ENCODE data around the gene WDR93. TPM values are rescaled to one million over a fixed set of nuclear protein-coding genes. Genes with fewer than 3 reads are reported as not detected.

WDR93 gene
- 0.53 TPM for polyA plus RNA-seq (2013)

DNA sequence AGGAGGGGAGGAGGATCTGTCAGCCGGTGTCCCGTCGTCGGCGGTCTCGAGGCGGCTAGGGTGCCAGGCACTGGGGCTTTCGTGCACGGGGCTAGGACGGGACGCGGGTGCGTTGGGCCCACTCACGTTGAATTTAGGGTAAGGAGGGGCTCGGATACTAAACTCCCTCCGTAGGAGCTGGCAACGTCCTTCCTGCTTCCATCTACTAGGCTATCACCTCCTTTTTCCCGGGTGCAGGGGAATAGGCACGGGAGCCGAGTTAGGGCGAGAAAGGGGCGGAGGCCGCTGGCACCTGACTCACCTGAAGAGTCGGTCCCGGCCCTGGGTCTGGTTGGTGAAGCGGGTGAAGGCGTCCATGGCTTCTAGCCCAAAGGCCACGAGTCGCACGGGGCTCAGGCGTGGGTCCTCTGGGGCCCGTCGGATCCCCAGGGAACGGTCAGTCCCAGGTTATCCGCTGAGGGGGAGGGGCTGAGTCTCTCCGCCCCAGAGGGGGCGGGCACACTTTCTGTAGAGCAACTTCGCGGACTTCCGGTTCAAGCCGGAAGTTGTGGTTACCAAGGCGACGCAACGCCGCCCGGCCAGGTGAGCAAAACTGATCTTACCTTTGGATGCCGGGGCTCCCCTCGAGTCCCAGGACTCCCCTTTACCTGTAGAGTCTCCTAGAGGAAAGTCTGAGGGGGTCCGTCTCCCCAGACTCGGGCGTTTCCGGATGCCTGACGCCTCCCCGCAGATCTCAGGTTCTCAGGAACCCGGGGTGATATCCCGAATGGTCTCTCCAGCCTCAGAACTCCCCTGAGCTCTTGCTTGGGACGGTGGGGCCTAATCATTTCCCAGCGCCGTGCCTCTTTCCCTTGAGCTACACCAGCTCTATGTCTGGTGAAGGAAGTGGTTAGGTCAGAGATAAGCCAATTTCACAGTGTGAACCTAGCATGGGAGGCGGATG, at the start of gene WDR93, which contains the start of gene PEX11A:
WDR93 (plus strand) TSS at position 536 of the 943 bp plus-strand sequence. CDS start 10,936 bp downstream, outside the sequence.
PEX11A (minus strand) TSS at position 479 of the 943 bp plus-strand sequence; CDS start at position 357, 122 bp downstream.
- H3K27ac ChIP-seq (ENCODE audit: insufficient read depth in 1 of 2, low read depth in 1 of 2, low read length in 2 of 2, poor library complexity in 1 of 2, severe bottlenecking in 2 of 2), result peak within 1 kb of the TSS in 1 of 2 experiments; percentile 55

DNA sequence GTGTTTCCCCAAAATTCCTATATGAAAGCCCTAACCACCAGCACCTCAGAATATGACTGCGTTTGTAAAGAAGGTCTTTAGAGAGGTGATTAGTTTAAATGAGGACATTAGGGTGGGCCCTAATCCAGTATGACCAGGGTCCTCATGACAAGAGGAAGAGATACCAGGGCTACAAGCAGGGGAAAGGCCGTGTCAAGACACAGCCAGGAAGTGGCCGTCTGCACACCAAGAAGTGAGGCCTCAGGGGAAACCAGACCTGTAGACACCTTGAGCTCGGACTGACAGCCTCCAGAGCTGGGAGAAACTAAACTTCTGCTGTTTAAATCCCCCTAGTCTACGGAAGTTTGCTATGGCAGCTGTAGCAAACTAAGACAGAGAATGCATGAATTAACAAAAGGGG, 49.6 kb upstream of the WDR93 start:
- Histone ChIP-seq H3K27me3 (replicated peaks in 2 of 5; ENCODE audit: control insufficient read depth in 4 of 5, insufficient read depth in 5 of 5, low read length in 4 of 5) (no peaks in the 10 kb centered on the region), H3K36me3 (ENCODE audit: control insufficient read depth in 4 of 4, insufficient read depth in 4 of 4, low read length in 3 of 4) (peaks cover 2 to 23% (median 10%) of the 10 kb centered on the region in 4 experiments), H3K9me3 (ENCODE audit: control extremely low read depth in 1 of 5, control insufficient read depth in 4 of 5, insufficient read depth in 2 of 5, low read depth in 1 of 5, low read length in 4 of 5) (no peaks in the 10 kb centered on the region), H3K4me3 (ENCODE audit: control insufficient read depth in 1 of 7, extremely low read depth in 1 of 7, insufficient read depth in 4 of 7, low read depth in 2 of 7, low read length in 6 of 7) (no peak overlapping the region), H3K4me1 (ENCODE audit: control extremely low read depth in 1 of 4, control insufficient read depth in 4 of 4, insufficient read depth in 4 of 4, low read length in 3 of 4) (no peaks in the 10 kb centered on the region), H3K27ac (ENCODE audit: insufficient read depth in 1 of 2, low read depth in 1 of 2, low read length in 2 of 2, poor library complexity in 1 of 2, severe bottlenecking in 2 of 2) (no peak overlapping the region)
- ChIA-PET CTCF (no interaction called here), POLR2A (no interaction called here)
- no peak for DNase-seq
- WGBS (ENCODE audit: insufficient coverage), result 51% methylated on average over 2 of the region's 5 CpGs

More for the DNA sequence above, at the start of gene WDR93, which contains the start of gene PEX11A:
- H3K4me1 ChIP-seq (ENCODE audit: control extremely low read depth in 1 of 4, control insufficient read depth in 4 of 4, insufficient read depth in 4 of 4, low read length in 3 of 4), result peaks cover 0 to 17% (median 7%) of the 10 kb centered on the region in 4 experiments
- ChIA-PET CTCF (interaction anchor here (1.7 kb wide), 1 partner anchor 14 kb away, joined by 4 read pairs; no protein-coding TSS in a partner anchor), POLR2A (interaction anchor here (0.6 kb wide), 1 partner anchor 734 kb away, joined by 4 read pairs; no protein-coding TSS in a partner anchor)
- H3K27me3 ChIP-seq (replicated peaks in 2 of 5; ENCODE audit: control insufficient read depth in 4 of 5, insufficient read depth in 5 of 5, low read length in 4 of 5), result no peaks in the 10 kb centered on the region
- peak within 1 kb of the TSS; percentile 75 to 99 (median 87) for H3K4me3 ChIP-seq (ENCODE audit: control insufficient read depth in 1 of 7, extremely low read depth in 1 of 7, insufficient read depth in 4 of 7, low read depth in 2 of 7, low read length in 6 of 7)
- no peaks in the 10 kb centered on the region for H3K9me3 ChIP-seq (ENCODE audit: control extremely low read depth in 1 of 5, control insufficient read depth in 4 of 5, insufficient read depth in 2 of 5, low read depth in 1 of 5, low read length in 4 of 5)
- WGBS (ENCODE audit: insufficient coverage), result 2% methylated on average over 41 of the region's 60 CpGs
- peak; percentile 60 to 64 (median 63) for DNase-seq
- no peaks in the 10 kb centered on the region for H3K36me3 ChIP-seq (ENCODE audit: control insufficient read depth in 4 of 4, insufficient read depth in 4 of 4, low read length in 3 of 4)

DNA sequence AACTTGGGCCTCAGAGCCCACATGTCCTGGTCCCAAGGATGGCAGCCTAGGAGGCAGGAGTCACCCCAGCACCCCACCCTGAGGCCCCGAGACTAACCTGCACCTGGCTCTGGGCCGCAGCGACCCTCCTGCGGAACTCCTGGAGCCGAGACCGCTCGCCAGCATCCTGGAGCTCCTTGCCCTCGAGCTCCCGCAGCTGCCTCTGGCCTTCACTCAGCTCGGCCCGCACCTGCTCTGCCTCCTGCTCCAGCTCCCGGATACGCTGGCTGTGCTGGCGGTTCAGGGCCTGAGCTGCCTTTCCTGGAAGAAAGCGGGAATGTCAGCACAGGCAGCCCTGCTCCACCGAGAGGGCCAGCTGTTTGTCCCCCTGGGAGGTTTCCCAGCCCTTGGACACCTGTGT, 48.5 kb upstream of the WDR93 start:
- CTCF ChIA-PET, result no interaction called here
- 97% methylated on average over 16 of the region's 16 CpGs for WGBS (ENCODE audit: insufficient coverage)
- DNase-seq, result no peak
- POLR2A ChIA-PET, result no interaction called here
- Histone ChIP-seq H3K4me1 (ENCODE audit: control extremely low read depth in 1 of 4, control insufficient read depth in 4 of 4, insufficient read depth in 4 of 4, low read length in 3 of 4) (no peaks in the 10 kb centered on the region), H3K27me3 (replicated peaks in 2 of 5; ENCODE audit: control insufficient read depth in 4 of 5, insufficient read depth in 5 of 5, low read length in 4 of 5) (no peaks in the 10 kb centered on the region), H3K9me3 (ENCODE audit: control extremely low read depth in 1 of 5, control insufficient read depth in 4 of 5, insufficient read depth in 2 of 5, low read depth in 1 of 5, low read length in 4 of 5) (no peaks in the 10 kb centered on the region), H3K36me3 (ENCODE audit: control insufficient read depth in 4 of 4, insufficient read depth in 4 of 4, low read length in 3 of 4) (peaks cover 2 to 26% (median 10%) of the 10 kb centered on the region in 4 experiments), H3K27ac (ENCODE audit: insufficient read depth in 1 of 2, low read depth in 1 of 2, low read length in 2 of 2, poor library complexity in 1 of 2, severe bottlenecking in 2 of 2) (no peak overlapping the region), H3K4me3 (ENCODE audit: control insufficient read depth in 1 of 7, extremely low read depth in 1 of 7, insufficient read depth in 4 of 7, low read depth in 2 of 7, low read length in 6 of 7) (no peak overlapping the region)

DNA sequence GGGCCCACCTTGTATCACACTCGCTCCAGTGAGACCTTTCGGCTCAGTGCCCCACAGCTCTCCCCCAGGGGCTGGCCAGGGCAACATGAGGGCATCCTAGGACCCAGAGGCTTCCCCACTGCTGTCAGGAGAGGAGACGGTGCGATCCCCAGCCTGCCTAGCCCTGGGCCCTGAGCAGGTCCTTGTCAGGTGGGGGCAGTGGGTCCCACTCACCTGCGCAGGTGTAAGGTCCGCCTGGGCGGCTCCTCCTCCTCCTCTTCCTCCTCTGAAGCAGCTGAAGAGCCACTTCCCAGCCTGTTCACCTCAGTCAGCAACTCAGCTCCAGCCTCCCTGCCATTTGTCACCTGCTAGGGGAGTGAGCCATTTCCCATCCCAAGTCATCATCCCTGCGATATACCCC, 44.9 kb upstream of the WDR93 start:
- no peaks in the 10 kb centered on the region for H3K9me3 ChIP-seq (ENCODE audit: control extremely low read depth in 1 of 5, control insufficient read depth in 4 of 5, insufficient read depth in 2 of 5, low read depth in 1 of 5, low read length in 4 of 5)
- H3K36me3 ChIP-seq (ENCODE audit: control insufficient read depth in 4 of 4, insufficient read depth in 4 of 4, low read length in 3 of 4), result peaks cover 0 to 44% (median 11%) of the 10 kb centered on the region in 4 experiments
- ChIA-PET POLR2A (no interaction called here), CTCF (interaction anchor here (0.7 to 2.6 kb wide), 7 partner anchors 13 to 243 kb away, joined by 3 to 19 read pairs (median 3); no protein-coding TSS in a partner anchor)
- no peak overlapping the region for H3K27ac ChIP-seq (ENCODE audit: insufficient read depth in 1 of 2, low read depth in 1 of 2, low read length in 2 of 2, poor library complexity in 1 of 2, severe bottlenecking in 2 of 2)
- WGBS (ENCODE audit: insufficient coverage), result 93% methylated on average over 5 of the region's 8 CpGs
- H3K4me3 ChIP-seq (ENCODE audit: control insufficient read depth in 1 of 7, extremely low read depth in 1 of 7, insufficient read depth in 4 of 7, low read depth in 2 of 7, low read length in 6 of 7), result no peak overlapping the region
- peaks cover 0 to 2% (median 0%) of the 10 kb centered on the region in 4 experiments for H3K4me1 ChIP-seq (ENCODE audit: control extremely low read depth in 1 of 4, control insufficient read depth in 4 of 4, insufficient read depth in 4 of 4, low read length in 3 of 4)
- no peaks in the 10 kb centered on the region for H3K27me3 ChIP-seq (replicated peaks in 2 of 5; ENCODE audit: control insufficient read depth in 4 of 5, insufficient read depth in 5 of 5, low read length in 4 of 5)
- no peak for DNase-seq

DNA sequence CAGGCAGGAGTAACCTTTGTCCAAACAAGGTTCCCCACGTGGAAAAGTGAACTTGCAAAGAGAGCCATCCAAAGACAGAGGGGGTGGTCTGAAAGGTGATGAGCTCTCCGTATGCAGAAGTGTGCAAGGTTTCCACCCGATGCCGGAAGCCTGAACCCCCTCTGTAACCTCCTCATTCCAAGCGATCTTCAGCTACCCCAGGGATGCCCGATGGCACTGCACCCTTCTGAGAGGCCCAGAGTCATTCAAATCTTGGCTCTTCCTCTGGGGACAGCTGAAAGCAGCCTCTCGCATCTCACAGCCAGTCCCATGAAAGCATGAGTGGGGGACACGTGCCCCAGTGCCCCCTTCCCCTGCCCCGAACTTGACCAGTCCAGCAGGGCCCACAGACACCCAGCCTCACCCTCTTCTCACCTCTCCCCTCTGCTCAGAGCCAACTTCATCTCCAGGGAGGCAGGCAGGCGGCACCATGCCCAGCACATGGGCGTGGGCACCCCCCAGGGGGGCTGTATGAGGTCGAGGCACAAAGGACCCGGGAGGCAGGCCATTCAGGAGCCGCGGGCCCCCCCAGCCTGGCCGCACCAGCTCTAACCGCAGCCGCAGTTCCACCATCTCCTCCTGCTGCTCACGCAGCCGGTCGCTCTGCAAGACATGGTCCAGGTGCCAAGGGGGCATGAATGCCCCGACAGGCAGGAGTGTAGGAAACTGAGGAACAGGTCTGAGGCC, 44.0 kb upstream of the WDR93 start:
- H3K27me3 ChIP-seq (replicated peaks in 2 of 5; ENCODE audit: control insufficient read depth in 4 of 5, insufficient read depth in 5 of 5, low read length in 4 of 5), result no peaks in the 10 kb centered on the region
- H3K9me3 ChIP-seq (ENCODE audit: control extremely low read depth in 1 of 5, control insufficient read depth in 4 of 5, insufficient read depth in 2 of 5, low read depth in 1 of 5, low read length in 4 of 5), result no peaks in the 10 kb centered on the region
- H3K4me1 ChIP-seq (ENCODE audit: control extremely low read depth in 1 of 4, control insufficient read depth in 4 of 4, insufficient read depth in 4 of 4, low read length in 3 of 4), result peaks cover 0 to 2% (median 0%) of the 10 kb centered on the region in 4 experiments
- DNase-seq, result no peak
- H3K4me3 ChIP-seq (ENCODE audit: control insufficient read depth in 1 of 7, extremely low read depth in 1 of 7, insufficient read depth in 4 of 7, low read depth in 2 of 7, low read length in 6 of 7), result no peak overlapping the region
- WGBS (ENCODE audit: insufficient coverage), result 92% methylated on average over 19 of the region's 22 CpGs
- H3K36me3 ChIP-seq (ENCODE audit: control insufficient read depth in 4 of 4, insufficient read depth in 4 of 4, low read length in 3 of 4), result peaks cover 0 to 39% (median 12%) of the 10 kb centered on the region in 4 experiments
- ChIA-PET CTCF (interaction anchor here (0.7 to 2.6 kb wide), 10 partner anchors 12 to 97 kb away, joined by 3 to 19 read pairs (median 4); no protein-coding TSS in a partner anchor), POLR2A (no interaction called here)
- no peak overlapping the region for H3K27ac ChIP-seq (ENCODE audit: insufficient read depth in 1 of 2, low read depth in 1 of 2, low read length in 2 of 2, poor library complexity in 1 of 2, severe bottlenecking in 2 of 2)

DNA sequence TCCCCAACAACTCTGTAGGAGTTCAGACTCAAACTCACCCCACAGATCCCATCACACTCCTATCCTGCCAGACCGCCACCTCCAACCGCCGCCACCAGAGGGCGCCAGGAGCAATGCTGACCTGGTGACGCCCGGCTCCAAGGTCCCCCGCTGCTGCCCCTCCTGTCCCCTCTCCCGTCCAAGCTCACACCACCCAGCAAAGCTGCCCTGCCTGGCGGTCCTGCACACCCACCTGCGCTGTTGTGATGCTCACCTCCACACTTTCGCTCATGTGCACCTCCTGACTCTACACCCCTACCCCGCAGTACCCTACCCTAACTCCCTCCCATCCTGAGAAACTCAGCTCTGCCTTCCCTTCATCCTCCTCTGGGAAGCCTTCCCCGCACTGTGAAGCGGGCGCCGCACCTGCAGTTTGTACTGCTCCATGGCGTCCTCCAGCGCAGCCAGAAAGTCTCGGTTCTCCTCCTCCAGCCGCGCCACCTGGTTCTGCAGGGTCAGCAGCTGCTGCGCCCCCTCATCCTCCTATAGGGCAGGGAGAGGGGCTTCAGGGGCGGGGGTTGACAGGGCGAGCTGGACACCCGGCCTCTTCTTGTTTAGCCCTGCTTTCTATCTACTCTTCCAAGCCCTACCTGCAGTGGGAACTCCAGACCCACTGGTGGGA, 43.3 kb upstream of the WDR93 start:
- CTCF ChIA-PET, result interaction anchor here (1.1 to 2.6 kb wide), 6 partner anchors 11 to 121 kb away, joined by 3 to 19 read pairs (median 6); no protein-coding TSS in a partner anchor
- Histone ChIP-seq H3K4me3 (ENCODE audit: control insufficient read depth in 1 of 7, extremely low read depth in 1 of 7, insufficient read depth in 4 of 7, low read depth in 2 of 7, low read length in 6 of 7) (no peak overlapping the region), H3K27me3 (replicated peaks in 2 of 5; ENCODE audit: control insufficient read depth in 4 of 5, insufficient read depth in 5 of 5, low read length in 4 of 5) (no peaks in the 10 kb centered on the region), H3K36me3 (ENCODE audit: control insufficient read depth in 4 of 4, insufficient read depth in 4 of 4, low read length in 3 of 4) (peaks cover 0 to 36% (median 13%) of the 10 kb centered on the region in 4 experiments), H3K9me3 (ENCODE audit: control extremely low read depth in 1 of 5, control insufficient read depth in 4 of 5, insufficient read depth in 2 of 5, low read depth in 1 of 5, low read length in 4 of 5) (no peaks in the 10 kb centered on the region), H3K27ac (ENCODE audit: insufficient read depth in 1 of 2, low read depth in 1 of 2, low read length in 2 of 2, poor library complexity in 1 of 2, severe bottlenecking in 2 of 2) (no peak overlapping the region), H3K4me1 (ENCODE audit: control extremely low read depth in 1 of 4, control insufficient read depth in 4 of 4, insufficient read depth in 4 of 4, low read length in 3 of 4) (peaks cover 0 to 2% (median 0%) of the 10 kb centered on the region in 4 experiments)
- peak; percentile 49 to 64 (median 58) for DNase-seq
- POLR2A ChIA-PET, result no interaction called here
- 46% methylated on average over 15 of the region's 25 CpGs for WGBS (ENCODE audit: insufficient coverage)
